ENCODE measurements around the gene ZNF654.

DNA sequence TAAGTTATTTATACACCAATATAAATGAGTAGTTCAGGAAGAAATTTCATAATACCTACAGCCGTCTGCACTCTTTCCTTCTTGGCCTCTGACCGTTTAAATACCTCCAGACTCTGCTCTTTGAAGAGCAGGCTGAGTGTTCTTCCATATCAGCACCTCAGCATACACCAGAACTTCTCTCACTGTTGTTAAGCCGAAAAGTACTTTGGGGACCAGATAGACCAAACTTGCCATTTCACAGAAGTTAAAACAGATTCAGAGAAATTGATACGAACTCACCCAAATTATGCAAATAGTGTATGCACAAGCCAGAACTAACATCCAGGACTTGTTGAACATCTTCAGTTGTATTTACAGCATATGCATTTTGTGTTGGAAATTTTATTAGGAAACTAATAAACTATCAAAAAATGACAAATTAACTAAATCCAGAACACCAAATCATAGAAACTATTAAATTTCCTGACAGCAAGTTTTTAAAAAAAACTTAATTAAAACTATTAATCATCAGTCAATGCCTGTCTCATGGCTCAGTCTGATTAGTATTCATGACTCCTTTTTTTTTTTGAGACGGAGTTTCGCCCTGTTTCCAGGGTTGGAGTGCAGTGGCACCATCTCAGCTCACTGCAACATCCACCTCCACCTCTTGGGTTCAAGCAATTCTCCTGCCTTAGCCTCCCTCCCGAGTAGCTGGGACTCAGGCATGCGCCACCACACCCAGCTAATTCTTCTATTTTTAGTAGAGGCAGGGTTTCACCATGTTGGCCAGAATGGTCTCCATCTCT, 24.4 kb upstream of the ZNF654 start:
- no peak for TF ChIP-seq EZH2 (IDR thresholded peaks at IDR 0.05; ENCODE audit: borderline replicate concordance)
- TF ChIP-seq CTCF (IDR thresholded peaks at IDR 0.05; ENCODE audit: poor library complexity), result no peak
- no peak for TF ChIP-seq EZH2phosphoT487 (IDR thresholded peaks at IDR 0.05; ENCODE audit: low read depth, severe bottlenecking, unreplicated experiment)
